Ishikawa (cell line): ENCODE data around the gene HCK.

Experiments
- CEBPB ChIP-seq: IDR thresholded peaks from 2 replicates; pipeline ENCODE4 v1.6.1; 2012
- CREB1 ChIP-seq: IDR thresholded peaks from 2 replicates; pipeline ENCODE4 v1.6.1; 2012; ENCODE audit warnings: low read depth
- EP300 ChIP-seq: IDR thresholded peaks from 2 replicates; pipeline ENCODE4 v1.6.1; 2012; ENCODE audit warnings: borderline replicate concordance
- MAX ChIP-seq: IDR thresholded peaks from 2 replicates; pipeline ENCODE4 v1.6.1; 2012
- RAD21 ChIP-seq: IDR thresholded peaks from 2 replicates; pipeline ENCODE4 v1.6.1; 2012; ENCODE audit warnings: low read depth
- TEAD4 ChIP-seq: IDR thresholded peaks from 2 replicates; pipeline ENCODE4 v1.6.1; 2012
- TF ChIP-seq, protein P1 (sequence below): IDR thresholded peaks from 2 replicates; pipeline ENCODE4 v1.6.1; 2012; ENCODE audit warnings: low read depth, mild to moderate bottlenecking

DNA sequence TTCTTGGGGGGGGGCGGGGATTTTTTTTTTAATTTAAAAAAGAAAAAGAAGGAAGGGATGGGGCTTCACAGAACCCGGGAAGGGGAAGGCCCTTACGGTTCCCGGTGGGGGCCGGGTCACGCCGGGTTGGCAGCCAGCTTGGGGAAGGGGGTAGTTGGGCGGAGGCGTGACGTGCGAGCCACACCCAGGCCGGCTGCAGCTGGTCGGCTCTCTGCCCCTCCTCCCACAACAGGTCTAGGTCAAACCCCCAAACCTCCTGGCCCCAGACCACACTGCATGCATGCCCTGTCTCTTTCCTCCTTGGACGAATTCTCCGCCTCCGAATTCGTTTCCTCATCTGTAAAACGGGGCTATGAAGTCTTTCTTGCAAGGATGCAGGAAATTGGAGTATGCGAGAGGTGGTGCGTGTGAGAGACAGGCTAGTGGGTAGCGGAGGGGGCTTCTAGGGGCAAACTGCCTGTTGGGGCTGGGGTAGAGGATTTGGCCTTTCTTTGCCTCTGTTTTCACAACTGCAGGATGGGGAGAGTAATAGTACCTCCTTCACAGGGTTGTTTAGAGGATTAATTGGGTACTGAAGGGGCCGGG lies 828 bp downstream of the HCK start:
- TF ChIP-seq CREB1 (no peak), CEBPB (no peak), EP300 (no peak), RAD21 (no peak), TEAD4 (no peak), MAX (no peak)
- TF ChIP-seq, protein P1, sequence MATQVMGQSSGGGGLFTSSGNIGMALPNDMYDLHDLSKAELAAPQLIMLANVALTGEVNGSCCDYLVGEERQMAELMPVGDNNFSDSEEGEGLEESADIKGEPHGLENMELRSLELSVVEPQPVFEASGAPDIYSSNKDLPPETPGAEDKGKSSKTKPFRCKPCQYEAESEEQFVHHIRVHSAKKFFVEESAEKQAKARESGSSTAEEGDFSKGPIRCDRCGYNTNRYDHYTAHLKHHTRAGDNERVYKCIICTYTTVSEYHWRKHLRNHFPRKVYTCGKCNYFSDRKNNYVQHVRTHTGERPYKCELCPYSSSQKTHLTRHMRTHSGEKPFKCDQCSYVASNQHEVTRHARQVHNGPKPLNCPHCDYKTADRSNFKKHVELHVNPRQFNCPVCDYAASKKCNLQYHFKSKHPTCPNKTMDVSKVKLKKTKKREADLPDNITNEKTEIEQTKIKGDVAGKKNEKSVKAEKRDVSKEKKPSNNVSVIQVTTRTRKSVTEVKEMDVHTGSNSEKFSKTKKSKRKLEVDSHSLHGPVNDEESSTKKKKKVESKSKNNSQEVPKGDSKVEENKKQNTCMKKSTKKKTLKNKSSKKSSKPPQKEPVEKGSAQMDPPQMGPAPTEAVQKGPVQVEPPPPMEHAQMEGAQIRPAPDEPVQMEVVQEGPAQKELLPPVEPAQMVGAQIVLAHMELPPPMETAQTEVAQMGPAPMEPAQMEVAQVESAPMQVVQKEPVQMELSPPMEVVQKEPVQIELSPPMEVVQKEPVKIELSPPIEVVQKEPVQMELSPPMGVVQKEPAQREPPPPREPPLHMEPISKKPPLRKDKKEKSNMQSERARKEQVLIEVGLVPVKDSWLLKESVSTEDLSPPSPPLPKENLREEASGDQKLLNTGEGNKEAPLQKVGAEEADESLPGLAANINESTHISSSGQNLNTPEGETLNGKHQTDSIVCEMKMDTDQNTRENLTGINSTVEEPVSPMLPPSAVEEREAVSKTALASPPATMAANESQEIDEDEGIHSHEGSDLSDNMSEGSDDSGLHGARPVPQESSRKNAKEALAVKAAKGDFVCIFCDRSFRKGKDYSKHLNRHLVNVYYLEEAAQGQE = no peak
